Nephron (organoid): ENCODE data around the gene NOS1.

Experiments used
- H3K27ac Mint-ChIP-seq, 3 experiments: 2 replicates each; pipeline ENCODE4 v1.8.0; 2020; ENCODE audit warnings: mixed read lengths in 3 of 3, mild to moderate bottlenecking in 2 of 3, moderate library complexity in 1 of 3
- H3K27me3 Mint-ChIP-seq: 2 replicates; pipeline ENCODE4 v1.8.0; 2021; ENCODE audit warnings: low read depth, mild to moderate bottlenecking, moderate library complexity, mixed read lengths
- H3K36me3 Mint-ChIP-seq: 2 replicates; pipeline ENCODE4 v1.8.0; 2020; ENCODE audit warnings: low read depth, mixed read lengths
- H3K4me1 Mint-ChIP-seq: 2 replicates; pipeline ENCODE4 v1.8.0; 2020; ENCODE audit warnings: mixed read lengths
- H3K4me3 Mint-ChIP-seq, 3 experiments: 2 replicates each; pipeline ENCODE4 v1.8.0; 2020; ENCODE audit warnings: mild to moderate bottlenecking in 3 of 3, mixed read lengths in 3 of 3, moderate library complexity in 2 of 3
- H3K9me3 Mint-ChIP-seq: 2 replicates; pipeline ENCODE4 v1.8.0; 2020; ENCODE audit warnings: mixed read lengths
- CTCF ChIP-seq, 3 experiments: fragments of 200-600 bp; sonication (generic); IDR thresholded peaks; one replicate each; pipeline ENCODE4 v1.5.0; 2021; ENCODE audit warnings: antibody characterized with exemption in 3 of 3; ENCODE audit not compliant: unreplicated experiment in 3 of 3

The NOS1 gene

GRCh38 chr12:117329756-117330155 is 31.7 kb downstream of the NOS1 start:
- Mint-ChIP-seq H3K4me1 (peaks cover 12% of the 10 kb centered on the region), H3K4me3 (no peak overlapping the region), H3K27me3 (peaks cover 62% of the 10 kb centered on the region), H3K27ac (no peak overlapping the region), H3K36me3 (no peaks in the 10 kb centered on the region), H3K9me3 (no peaks in the 10 kb centered on the region)
- TF ChIP-seq CTCF (IDR thresholded peaks at IDR 0.05; ENCODE audit: unreplicated experiment in 3 of 3): no peak

- Mint-ChIP-seq H3K27ac (no peak overlapping the region), H3K4me3 (no peak overlapping the region), H3K4me1 (peaks cover 2% of the 10 kb centered on the region), H3K36me3 (no peaks in the 10 kb centered on the region), H3K9me3 (no peaks in the 10 kb centered on the region), H3K27me3 (peaks cover 63% of the 10 kb centered on the region)
- TF ChIP-seq CTCF (IDR thresholded peaks at IDR 0.05; ENCODE audit: unreplicated experiment in 3 of 3): no peak
Measured at GRCh38 chr12:117328556-117329100, 32.8 kb downstream of the NOS1 start.

GRCh38 chr12:117322428-117322827 is 39.0 kb downstream of the NOS1 start:
- Mint-ChIP-seq H3K27ac (no peak overlapping the region), H3K27me3 (peaks cover 49% of the 10 kb centered on the region), H3K4me1 (no peaks in the 10 kb centered on the region), H3K4me3 (no peak overlapping the region), H3K9me3 (no peaks in the 10 kb centered on the region), H3K36me3 (no peaks in the 10 kb centered on the region)
- no peak for TF ChIP-seq CTCF (IDR thresholded peaks at IDR 0.05; ENCODE audit: unreplicated experiment in 3 of 3)

GRCh38 chr12:117321572-117321971 is 39.9 kb downstream of the NOS1 start:
- Mint-ChIP-seq H3K4me3 (no peak overlapping the region), H3K9me3 (no peaks in the 10 kb centered on the region), H3K27ac (no peak overlapping the region), H3K36me3 (no peaks in the 10 kb centered on the region), H3K27me3 (peaks cover 53% of the 10 kb centered on the region), H3K4me1 (no peaks in the 10 kb centered on the region)
- no peak for TF ChIP-seq CTCF (IDR thresholded peaks at IDR 0.05; ENCODE audit: unreplicated experiment in 3 of 3)

- Mint-ChIP-seq H3K4me1 (no peaks in the 10 kb centered on the region), H3K4me3 (no peak overlapping the region), H3K27me3 (peaks cover 50% of the 10 kb centered on the region), H3K36me3 (no peaks in the 10 kb centered on the region), H3K9me3 (no peaks in the 10 kb centered on the region), H3K27ac (no peak overlapping the region)
- TF ChIP-seq CTCF (IDR thresholded peaks at IDR 0.05; ENCODE audit: unreplicated experiment in 3 of 3): no peak
Measured at GRCh38 chr12:117318591-117318990, 42.8 kb downstream of the NOS1 start.

GRCh38 chr12:117316336-117316735 is 45.1 kb downstream of the NOS1 start:
- Mint-ChIP-seq H3K4me3 (no peak overlapping the region), H3K27ac (no peak overlapping the region), H3K27me3 (peaks cover 40% of the 10 kb centered on the region), H3K36me3 (no peaks in the 10 kb centered on the region), H3K4me1 (no peaks in the 10 kb centered on the region), H3K9me3 (no peaks in the 10 kb centered on the region)
- no peak for TF ChIP-seq CTCF (IDR thresholded peaks at IDR 0.05; ENCODE audit: unreplicated experiment in 3 of 3)
